ENCODE data around the gene GGCX.
A peak's percentile ranks its signal among the peaks of the same experiment; 100 is the strongest.
"Not testable (repeated sequence)": the region's sequence is repeated elsewhere in the genome, so short reads cannot be mapped to it uniquely, and the experiment has no call there.

GGCX gene

GRCh38 chr2:85545780-85546240 is 15.5 kb downstream of the GGCX start:
- Histone ChIP-seq H3F3A (ENCODE audit: insufficient read depth) (peaks cover 75% of the 10 kb centered on the region), H3K9me3 (ENCODE audit: insufficient read depth, low read length) (no peaks in the 10 kb centered on the region), H4K20me1 (ENCODE audit: low read depth, low read length) (peaks cover 31% of the 10 kb centered on the region), H3K9me2 (replicated peaks; ENCODE audit: insufficient read depth, low read length) (no peaks in the 10 kb centered on the region), H2AFZ (ENCODE audit: low read depth, low read length, severe bottlenecking) (no peak overlapping the region), H3K27me3 (ENCODE audit: low read length) (no peaks in the 10 kb centered on the region), H3K4me2 (ENCODE audit: low read depth, low read length, poor library complexity, severe bottlenecking) (no peak overlapping the region), H3K36me3 (ENCODE audit: low read length) (peaks cover 37% of the 10 kb centered on the region), H3K27ac (ENCODE audit: low read depth, low read length) (peak overlapping the region; percentile 12; the same call in 1 of the 2 replicates), H3K9ac (ENCODE audit: low read length) (no peak overlapping the region), H3K4me3 (ENCODE audit: insufficient read depth, low read length, poor library complexity, severe bottlenecking) (no peak overlapping the region), H3K79me2 (ENCODE audit: insufficient read depth, low read length) (peaks cover 20% of the 10 kb centered on the region)
- no peak for TF ChIP-seq EZH2phosphoT487 (conservative IDR thresholded peaks at IDR 0.05; ENCODE audit: low read length)
- no peak for TF ChIP-seq CTCF (IDR thresholded peaks at IDR 0.05; ENCODE audit: insufficient read depth, low read length, poor library complexity, severe bottlenecking)

GRCh38 chr2:85544915-85545779 is 16.1 kb downstream of the GGCX start:
- Histone ChIP-seq H3K79me2 (ENCODE audit: insufficient read depth, low read length) (peaks cover 27% of the 10 kb centered on the region), H4K20me1 (ENCODE audit: low read depth, low read length) (peaks cover 38% of the 10 kb centered on the region), H3K27ac (ENCODE audit: low read depth, low read length) (peak overlapping the region; percentile 12; the same call in 1 of the 2 replicates), H3F3A (ENCODE audit: insufficient read depth) (peaks cover 82% of the 10 kb centered on the region), H3K36me3 (ENCODE audit: low read length) (peaks cover 44% of the 10 kb centered on the region)
- H3K4me3 ChIP-seq (ENCODE audit: insufficient read depth, low read length, poor library complexity, severe bottlenecking); H3K9ac ChIP-seq (ENCODE audit: low read length); H2AFZ ChIP-seq (ENCODE audit: low read depth, low read length, severe bottlenecking); H3K27me3 ChIP-seq (ENCODE audit: low read length); H3K9me2 ChIP-seq (replicated peaks; ENCODE audit: insufficient read depth, low read length); H3K4me2 ChIP-seq (ENCODE audit: low read depth, low read length, poor library complexity, severe bottlenecking); H3K9me3 ChIP-seq (ENCODE audit: insufficient read depth, low read length): not testable (repeated sequence)

GRCh38 chr2:85544254-85544691 is 17.0 kb downstream of the GGCX start:
- H3K9me2 ChIP-seq (replicated peaks; ENCODE audit: insufficient read depth, low read length); H3K9ac ChIP-seq (ENCODE audit: low read length); H3K27me3 ChIP-seq (ENCODE audit: low read length); H3K9me3 ChIP-seq (ENCODE audit: insufficient read depth, low read length); H3K4me3 ChIP-seq (ENCODE audit: insufficient read depth, low read length, poor library complexity, severe bottlenecking); H3K4me2 ChIP-seq (ENCODE audit: low read depth, low read length, poor library complexity, severe bottlenecking); H3K27ac ChIP-seq (ENCODE audit: low read depth, low read length); H2AFZ ChIP-seq (ENCODE audit: low read depth, low read length, severe bottlenecking): not testable (repeated sequence)
- Histone ChIP-seq H3K79me2 (ENCODE audit: insufficient read depth, low read length) (peaks cover 36% of the 10 kb centered on the region), H4K20me1 (ENCODE audit: low read depth, low read length) (peaks cover 43% of the 10 kb centered on the region), H3F3A (ENCODE audit: insufficient read depth) (peaks cover 86% of the 10 kb centered on the region), H3K36me3 (ENCODE audit: low read length) (peaks cover 49% of the 10 kb centered on the region)

- TF ChIP-seq CTCF (IDR thresholded peaks at IDR 0.05; ENCODE audit: insufficient read depth, low read length, poor library complexity, severe bottlenecking) (no peak), EZH2phosphoT487 (conservative IDR thresholded peaks at IDR 0.05; ENCODE audit: low read length) (no peak)
- peaks cover 73% of the 10 kb centered on the region for H3F3A ChIP-seq (ENCODE audit: insufficient read depth)
- peaks cover 49% of the 10 kb centered on the region for H3K36me3 ChIP-seq (ENCODE audit: low read length)
- H3K4me2 ChIP-seq (ENCODE audit: low read depth, low read length, poor library complexity, severe bottlenecking), result no peak overlapping the region
- H3K4me3 ChIP-seq (ENCODE audit: insufficient read depth, low read length, poor library complexity, severe bottlenecking), result no peak overlapping the region
- no peaks in the 10 kb centered on the region for H3K9me2 ChIP-seq (replicated peaks; ENCODE audit: insufficient read depth, low read length)
- H3K27me3 ChIP-seq (ENCODE audit: low read length), result no peaks in the 10 kb centered on the region
- H3K79me2 ChIP-seq (ENCODE audit: insufficient read depth, low read length), result peaks cover 45% of the 10 kb centered on the region
- H3K9ac ChIP-seq (ENCODE audit: low read length), result no peak overlapping the region
- H3K9me3 ChIP-seq (ENCODE audit: insufficient read depth, low read length), result no peaks in the 10 kb centered on the region
- H4K20me1 ChIP-seq (ENCODE audit: low read depth, low read length), result peaks cover 43% of the 10 kb centered on the region
- no peak overlapping the region for H2AFZ ChIP-seq (ENCODE audit: low read depth, low read length, severe bottlenecking)
- no peak overlapping the region for H3K27ac ChIP-seq (ENCODE audit: low read depth, low read length)
Measured at GRCh38 chr2:85542777-85543176, 18.5 kb downstream of the GGCX start.

Data from SU-DHL-6 (cell line).